D341Med (cell line): Measurements from ENCODE around the gene CENPP.

ENCODE experiments used
- DNase-seq: peaks from one replicate; pipeline ENCODE4 v3.0.0; 2012; ENCODE audit warnings: low spot score

CENPP gene

GRCh38 chr9:92639124-92639523 is 313.4 kb downstream of the CENPP start:
- DNase-seq: no peak

GRCh38 chr9:92639791-92640271 is 314.1 kb downstream of the CENPP start:
- no peak for DNase-seq

DNA sequence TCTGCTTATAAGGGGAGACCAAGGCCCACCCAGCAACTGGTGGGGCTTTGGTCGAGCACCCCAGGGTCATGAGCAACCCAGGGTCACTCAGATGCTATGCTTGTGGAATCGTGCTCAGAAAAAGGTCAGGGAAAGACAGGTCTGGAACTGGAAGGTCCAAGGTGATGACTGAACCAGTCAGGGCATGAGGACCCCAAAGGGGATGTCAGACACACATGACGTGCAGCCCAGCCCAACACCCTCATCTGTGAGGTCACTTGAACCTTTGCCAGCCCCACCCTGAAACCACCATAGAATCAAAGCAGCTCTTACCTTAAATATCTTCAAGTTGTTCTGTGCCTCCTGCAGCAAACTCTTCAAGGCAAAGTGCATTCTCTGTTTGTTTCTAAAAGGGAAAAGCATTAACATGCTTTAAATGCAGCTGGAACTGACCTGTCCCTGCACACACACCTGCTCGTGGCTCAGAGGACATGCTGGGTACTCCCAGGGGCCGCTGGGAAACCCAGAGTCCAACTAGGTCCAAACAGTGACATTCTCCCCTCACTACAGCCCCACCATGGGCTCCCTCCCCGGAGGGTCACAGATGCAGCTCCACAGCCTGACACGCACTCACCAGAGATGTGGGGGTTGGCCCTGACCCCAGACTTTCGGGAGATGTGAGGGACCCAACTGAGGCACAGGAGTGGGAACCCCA is 314.8 kb downstream of the CENPP start:
- no peak for DNase-seq

GRCh38 chr9:92641092-92641809 is 315.5 kb downstream of the CENPP start:
- no peak for DNase-seq

GRCh38 chr9:92642041-92642451 is 316.3 kb downstream of the CENPP start:
- DNase-seq: no peak

GRCh38 chr9:92642564-92642963 is 316.8 kb downstream of the CENPP start:
- no peak for DNase-seq

DNA sequence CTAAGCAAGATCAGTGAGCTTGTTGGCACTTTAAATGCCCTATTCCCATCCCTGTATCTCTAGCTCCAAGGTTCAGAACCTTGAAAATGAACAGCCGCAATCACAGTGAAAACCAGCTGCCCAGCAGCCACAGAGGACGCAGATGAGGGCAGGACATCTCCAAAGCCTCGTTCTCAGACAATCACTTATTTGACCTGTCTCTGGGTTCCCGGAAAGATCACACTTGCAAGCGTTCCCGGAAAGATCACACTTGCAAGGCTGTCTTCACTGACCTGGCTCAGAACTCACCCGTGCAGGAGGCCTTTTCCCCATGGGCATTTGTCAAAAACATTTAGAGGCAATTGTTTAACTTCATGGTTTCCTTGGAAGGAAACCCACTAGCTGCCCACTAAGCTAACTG is 318.5 kb downstream of the CENPP start:
- no peak for DNase-seq

GRCh38 chr9:92645041-92645440 is 319.3 kb downstream of the CENPP start:
- no peak for DNase-seq

DNA sequence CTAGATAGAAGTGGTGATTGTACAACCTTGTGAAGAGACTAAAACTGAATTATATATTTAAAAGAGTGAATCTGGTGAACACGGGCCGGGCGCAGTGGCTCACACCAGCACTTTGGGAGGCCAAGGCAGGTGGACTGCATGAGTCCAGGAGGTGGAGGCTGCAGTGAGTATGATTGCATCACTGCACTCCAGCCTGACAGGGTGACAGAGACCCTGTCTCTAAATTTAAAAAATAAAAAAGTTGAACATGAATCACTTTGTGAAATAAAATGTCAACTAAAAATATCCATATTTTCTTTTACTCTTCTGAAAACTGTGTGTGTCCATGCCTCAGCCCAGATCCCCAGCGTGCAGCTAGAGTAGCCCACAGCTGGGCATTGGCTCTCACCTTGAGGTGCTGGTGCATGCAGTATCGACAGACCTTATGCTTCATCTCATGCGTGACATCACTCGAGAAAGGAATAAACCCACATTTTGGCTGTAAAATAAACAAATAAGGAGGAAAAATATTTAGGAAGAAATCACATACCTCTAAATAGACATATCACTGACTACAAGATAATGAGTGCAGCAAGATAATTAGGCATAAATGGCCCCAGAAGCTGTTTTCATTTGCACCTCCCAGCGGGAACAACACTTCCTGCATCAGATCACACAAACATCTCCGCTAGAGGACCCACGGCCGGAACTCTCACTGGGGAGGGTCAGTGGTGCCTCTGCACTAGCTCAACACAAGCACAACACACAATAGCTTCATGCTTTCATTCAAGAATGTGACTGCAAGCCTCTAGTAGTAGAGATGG is 322.1 kb downstream of the CENPP start:
- DNase-seq: no peak

DNA sequence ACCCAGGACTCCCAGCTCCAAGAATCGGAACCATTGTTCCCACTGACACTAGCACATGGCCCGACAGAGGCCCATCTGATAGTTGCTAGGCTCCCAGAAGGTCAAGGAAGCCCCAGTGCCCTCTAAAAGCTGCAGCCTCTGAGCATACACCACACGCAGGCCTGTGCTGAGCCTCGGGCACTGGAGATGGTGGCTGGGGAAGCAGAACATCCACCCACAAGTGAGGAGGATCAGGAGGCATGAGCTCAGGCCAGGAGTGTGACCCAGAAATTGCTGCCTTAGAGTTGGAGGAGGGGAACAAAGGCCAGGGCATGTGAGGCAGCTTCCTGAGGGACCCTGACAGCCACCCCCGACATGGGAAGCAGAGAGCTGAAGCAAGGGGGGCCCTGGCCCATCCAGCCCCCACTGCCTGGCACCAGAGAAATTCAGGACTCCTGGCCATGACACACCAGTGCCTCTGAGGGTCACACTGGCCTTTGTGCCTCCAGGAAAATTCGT is 322.8 kb downstream of the CENPP start:
- DNase-seq: no peak

DNA sequence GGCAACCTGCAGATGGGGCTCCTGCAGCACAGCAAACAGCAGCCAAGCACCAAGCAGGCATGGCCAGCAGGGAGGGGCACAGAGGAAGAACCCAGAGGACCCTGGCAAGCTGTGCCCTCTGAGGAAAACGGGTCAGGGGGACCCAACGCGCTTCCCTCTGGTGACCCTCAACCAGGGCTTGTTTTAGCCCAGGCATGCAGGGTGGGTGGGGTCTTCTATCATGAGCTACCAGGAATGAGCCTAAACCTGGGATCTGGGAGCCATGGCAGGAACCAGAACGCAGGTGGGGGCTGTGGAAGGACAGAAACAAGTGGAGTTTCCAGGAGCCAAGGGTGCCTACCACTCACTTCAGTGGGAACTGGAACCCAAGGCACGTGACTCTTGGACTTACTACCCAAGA is 323.3 kb downstream of the CENPP start:
- no peak for DNase-seq

GRCh38 chr9:92650296-92650695 is 324.5 kb downstream of the CENPP start:
- no peak for DNase-seq

DNA sequence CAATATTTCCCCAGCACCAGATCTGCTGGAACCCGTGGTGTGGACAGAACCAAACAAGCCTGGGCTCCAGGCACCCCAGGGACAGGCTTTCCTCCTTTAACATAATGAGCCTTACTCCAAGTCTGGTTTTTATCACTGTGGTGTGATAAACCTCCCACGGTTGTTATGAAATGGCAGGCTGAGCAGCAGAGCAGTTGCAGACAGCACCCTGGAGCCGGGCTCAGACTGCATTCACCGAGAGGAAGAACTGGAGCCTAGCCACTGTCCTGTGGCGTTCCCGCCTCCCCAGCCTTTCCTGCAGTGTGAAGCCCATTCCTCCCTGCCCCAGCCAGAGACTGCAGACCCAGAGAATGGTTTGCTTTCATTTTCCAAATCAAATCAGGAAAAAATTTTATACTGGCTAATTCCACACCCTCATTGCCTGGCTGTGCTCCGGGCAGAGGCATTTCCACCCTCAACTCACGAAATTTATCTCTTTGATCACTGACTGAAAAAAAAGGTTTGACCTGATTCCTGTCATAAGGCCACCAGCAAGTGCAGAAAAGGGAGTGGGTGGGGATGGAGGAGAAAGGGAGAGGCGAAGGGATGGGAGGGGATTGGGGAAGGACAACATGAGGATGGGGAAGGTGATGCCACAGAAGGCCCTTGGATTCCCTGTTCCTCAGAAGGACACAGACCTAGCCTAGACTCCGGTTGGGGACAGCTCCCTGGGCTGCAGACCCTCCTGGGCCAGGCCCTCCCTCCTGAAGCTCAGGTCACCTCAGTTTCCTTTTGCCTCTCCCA is 325.3 kb downstream of the CENPP start:
- no peak for DNase-seq

GRCh38 chr9:92652461-92652860 is 326.7 kb downstream of the CENPP start:
- no peak for DNase-seq

DNA sequence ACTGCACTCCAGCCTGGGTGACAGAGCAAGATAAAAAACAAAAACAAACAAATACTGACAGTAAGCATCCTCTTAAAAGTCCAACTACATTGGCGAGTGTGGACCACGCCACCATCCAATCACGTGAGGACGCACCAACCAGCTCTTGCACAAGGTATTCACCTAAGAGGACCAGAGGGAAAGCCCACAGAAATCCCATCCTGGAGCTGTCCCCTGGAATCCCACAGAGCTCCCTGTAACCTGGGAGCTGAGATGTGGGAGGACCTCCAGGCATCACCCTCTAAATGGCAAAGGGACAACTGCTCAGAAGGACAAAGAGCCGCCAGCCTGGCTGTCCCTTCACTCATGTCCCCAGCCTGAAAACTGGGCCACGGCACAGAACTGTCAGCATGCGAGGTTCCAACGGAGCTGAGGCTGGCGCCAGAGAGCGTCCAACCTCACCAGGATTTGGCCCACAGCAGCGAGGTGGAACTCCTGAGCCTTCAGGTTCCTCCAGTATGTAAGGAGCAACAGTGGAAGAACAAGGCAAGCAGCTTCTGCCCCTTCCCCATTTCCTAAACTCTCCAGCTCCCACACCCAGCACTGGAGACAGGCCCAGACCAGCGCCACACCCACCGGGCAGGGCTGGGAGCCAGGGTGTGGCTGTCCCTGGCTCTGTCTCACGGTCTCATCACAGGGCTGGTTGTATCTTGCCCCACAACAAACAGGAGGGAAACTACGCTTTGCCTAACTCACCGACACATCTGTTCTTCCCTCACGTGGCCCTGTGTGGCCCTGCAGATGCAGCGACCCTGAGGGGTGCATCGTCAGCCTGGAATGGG is 328.9 kb downstream of the CENPP start:
- DNase-seq: no peak

GRCh38 chr9:92655366-92655765 is 329.6 kb downstream of the CENPP start:
- no peak for DNase-seq

GRCh38 chr9:92655896-92656536 is 330.3 kb downstream of the CENPP start:
- DNase-seq: no peak

DNA sequence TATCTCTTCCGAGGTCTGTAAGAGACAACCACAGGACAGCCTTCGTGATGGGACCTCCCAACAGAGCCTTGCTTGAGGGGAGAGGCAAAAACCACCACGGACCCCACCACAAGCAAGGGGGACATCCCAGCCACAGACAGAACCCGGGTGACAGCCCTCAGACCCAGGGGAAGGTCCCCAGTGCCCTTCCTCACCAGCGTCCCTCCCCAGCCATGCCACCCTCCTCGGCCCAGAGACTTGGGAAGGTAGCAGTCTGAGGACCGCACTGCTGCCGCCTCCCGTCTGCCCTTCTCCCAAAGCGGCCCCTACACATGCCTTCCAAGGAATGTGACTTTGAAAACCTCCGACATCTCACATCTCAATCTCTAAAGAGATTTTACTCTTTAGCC is 330.8 kb downstream of the CENPP start:
- DNase-seq: no peak

DNA sequence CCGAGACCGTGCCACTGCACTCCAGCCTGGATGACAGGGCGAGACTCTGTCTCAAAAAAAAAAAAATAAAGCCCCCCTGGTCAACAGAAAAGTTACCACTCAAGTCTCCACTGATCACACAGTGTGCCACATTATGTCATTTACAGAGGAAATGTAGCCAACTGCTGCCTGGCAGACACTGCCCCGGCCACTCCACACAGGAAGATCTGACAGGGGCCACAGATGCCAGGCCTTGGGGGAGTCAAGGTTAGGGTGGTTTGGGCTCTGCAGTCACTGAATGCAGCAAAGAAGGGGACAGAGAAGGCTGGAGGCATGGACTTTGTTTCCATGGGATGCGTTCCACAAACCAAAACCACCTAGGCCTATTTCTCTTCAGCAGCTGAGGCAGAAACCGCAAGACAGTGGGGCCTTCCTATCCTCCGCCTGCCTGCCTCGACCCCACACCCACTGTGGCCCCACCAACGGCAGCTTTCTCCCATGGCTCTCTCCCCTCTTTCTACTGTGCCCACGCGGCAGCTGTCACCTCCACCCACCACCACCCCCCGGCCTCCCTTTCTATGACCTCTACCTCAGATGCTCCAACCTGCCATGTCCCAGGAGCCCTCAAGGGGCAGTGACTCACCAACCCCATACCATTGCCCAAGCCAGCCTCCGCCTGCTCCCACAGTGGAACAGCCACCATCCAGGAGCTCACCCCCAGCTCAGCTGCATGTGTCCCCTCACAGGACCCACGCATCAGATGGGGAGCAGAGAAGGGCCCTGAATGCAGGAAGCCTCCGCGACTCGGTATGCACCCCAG is 331.7 kb downstream of the CENPP start:
- DNase-seq: no peak

GRCh38 chr9:92658176-92658575 is 332.4 kb downstream of the CENPP start:
- no peak for DNase-seq
